GM19240 (cell line): ENCODE measurements around the gene NECAB3.

Experiments used
- DNase-seq: peaks from one replicate; pipeline ENCODE4 v3.0.0; 2011; ENCODE audit warnings: low spot score; ENCODE audit not compliant: insufficient read length

Gene NECAB3

GRCh38 chr20:33666293-33667244, 7.7 kb downstream of the NECAB3 start, which contains the start of gene ACTL10:
Gene ACTL10 (plus strand): TSS chr20:33666943. CDS start chr20:33667498, 555 bp downstream.
- peak; percentile 97 for DNase-seq

- no peak for DNase-seq
Observed at GRCh38 chr20:33664762-33665144, 9.5 kb downstream of the NECAB3 start.

- no peak for DNase-seq
Observed at GRCh38 chr20:33664085-33664761, 10.0 kb downstream of the NECAB3 start.

- DNase-seq = peak; percentile 80
Observed at GRCh38 chr20:33663161-33664084, 10.8 kb downstream of the NECAB3 start.

- DNase-seq = no peak
Observed at GRCh38 chr20:33662172-33662571, 12.1 kb downstream of the NECAB3 start, which contains the start of gene C20orf144. Gene C20orf144 (plus strand): TSS chr20:33662327. CDS start chr20:33662346, 19 bp downstream.

GRCh38 chr20:33660685-33661058, 13.6 kb downstream of the NECAB3 start:
- no peak for DNase-seq

GRCh38 chr20:33660035-33660684, 14.1 kb downstream of the NECAB3 start:
- no peak for DNase-seq

GRCh38 chr20:33659341-33660034, 14.7 kb downstream of the NECAB3 start:
- DNase-seq = no peak

GRCh38 chr20:33658929-33659328, 15.3 kb downstream of the NECAB3 start:
- no peak for DNase-seq

- no peak for DNase-seq
Observed at GRCh38 chr20:33658510-33658909, 15.7 kb downstream of the NECAB3 start.

- no peak for DNase-seq
Observed at GRCh38 chr20:33657704-33658095, 16.5 kb downstream of the NECAB3 start.

GRCh38 chr20:33656783-33657703, 17.2 kb downstream of the NECAB3 start:
- no peak for DNase-seq

GRCh38 chr20:33656010-33656782, 18.0 kb downstream of the NECAB3 start:
- no peak for DNase-seq

- no peak for DNase-seq
Observed at GRCh38 chr20:33655164-33655563, 19.1 kb downstream of the NECAB3 start.

GRCh38 chr20:33654680-33655161, 19.5 kb downstream of the NECAB3 start:
- DNase-seq = no peak

GRCh38 chr20:33653900-33654596, 20.2 kb downstream of the NECAB3 start:
- DNase-seq = no peak

- DNase-seq = no peak
Observed at GRCh38 chr20:33653218-33653899, 20.9 kb downstream of the NECAB3 start.
